OCI-LY1 (cell line): Measurements from ENCODE around the gene NFIB.

Experiments
- H2AFZ ChIP-seq: fragments of 200-600 bp; sonication (generic), shearing (Covaris generic); 2 replicates; pipeline ENCODE4 v1.6.0; 2014; ENCODE audit warnings: antibody characterized with exemption, mild to moderate bottlenecking, low read length
- H3F3A ChIP-seq: fragments of 200-600 bp; sonication (generic), shearing (Covaris generic); 2 replicates; pipeline ENCODE4 v1.6.0; 2014; ENCODE audit warnings: mild to moderate bottlenecking, antibody characterized with exemption, low read length, moderate library complexity; ENCODE audit not compliant: insufficient read depth
- H3K27ac ChIP-seq: fragments of 200-600 bp; sonication (generic); 2 replicates; pipeline ENCODE4 v1.5.1; 2014; ENCODE audit warnings: low read length, mixed run types, mild to moderate bottlenecking, low read depth; ENCODE audit not compliant: poor library complexity, severe bottlenecking
- H3K27me3 ChIP-seq: fragments of 200-600 bp; sonication (generic); 2 replicates; pipeline ENCODE4 v1.6.0; 2014; ENCODE audit warnings: antibody characterized with exemption, mild to moderate bottlenecking, low read length, moderate library complexity; ENCODE audit not compliant: insufficient read depth
- H3K36me3 ChIP-seq: fragments of 200-600 bp; sonication (generic); 2 replicates; pipeline ENCODE4 v1.6.1; 2014; ENCODE audit warnings: mild to moderate bottlenecking, antibody characterized with exemption, low read length, moderate library complexity, mixed read lengths; ENCODE audit not compliant: insufficient read depth
- H3K4me1 ChIP-seq: fragments of 200-600 bp; sonication (generic); 2 replicates; pipeline ENCODE4 v1.5.1; 2014; ENCODE audit warnings: mild to moderate bottlenecking, low read length, moderate library complexity; ENCODE audit not compliant: insufficient read depth, severe bottlenecking
- H3K4me2 ChIP-seq: fragments of 200-600 bp; sonication (generic), shearing (Covaris generic); 2 replicates; pipeline ENCODE4 v1.6.1; 2014; ENCODE audit warnings: low read length
- H3K4me3 ChIP-seq: fragments of 200-600 bp; sonication (generic); 2 replicates; pipeline ENCODE4 v1.5.1; 2014; ENCODE audit warnings: low read length, low read depth, mild to moderate bottlenecking, mixed read lengths; ENCODE audit not compliant: poor library complexity, severe bottlenecking
- H3K79me2 ChIP-seq: fragments of 200-600 bp; shearing (Covaris generic); 2 replicates; pipeline ENCODE4 v1.6.1; 2016; ENCODE audit warnings: mixed run types, low read length, mixed read lengths; ENCODE audit not compliant: insufficient read depth
- H3K9ac ChIP-seq: fragments of 200-600 bp; sonication (generic), shearing (Covaris generic); 2 replicates; pipeline ENCODE4 v1.6.1; 2014; ENCODE audit warnings: mild to moderate bottlenecking, low read length, mixed read lengths
- H3K9me2 ChIP-seq: fragments of 200-600 bp; sonication (generic), shearing (Covaris generic); 2 replicates; pipeline ENCODE4 v1.6.1; 2014; ENCODE audit warnings: low read depth, mild to moderate bottlenecking, low read length, mixed read lengths
- H3K9me3 ChIP-seq: fragments of 200-600 bp; shearing (Covaris generic); 2 replicates; pipeline ENCODE4 v1.6.1; 2014; ENCODE audit warnings: low read length, mixed read lengths
- H4K20me1 ChIP-seq: fragments of 200-600 bp; sonication (generic), shearing (Covaris generic); 2 replicates; pipeline ENCODE4 v1.6.0; 2016; ENCODE audit warnings: mild to moderate bottlenecking, low read length; ENCODE audit not compliant: insufficient read depth
- EZH2 ChIP-seq: fragments of 200-600 bp; sonication (generic), shearing (Covaris generic); IDR thresholded peaks from 2 replicates; pipeline ENCODE4 v1.8.0; 2017; ENCODE audit warnings: borderline replicate concordance, mixed run types, mild to moderate bottlenecking, antibody characterized with exemption, low read length, moderate library complexity, mixed read lengths
- TF ChIP-seq, protein P1 (sequence below): fragments of 200-600 bp; sonication (generic), shearing (Covaris generic); IDR thresholded peaks from 2 replicates; pipeline ENCODE4 v1.5.1; 2017; ENCODE audit warnings: mild to moderate bottlenecking, antibody characterized with exemption, low read length, moderate library complexity, mixed read lengths

NFIB gene

DNA sequence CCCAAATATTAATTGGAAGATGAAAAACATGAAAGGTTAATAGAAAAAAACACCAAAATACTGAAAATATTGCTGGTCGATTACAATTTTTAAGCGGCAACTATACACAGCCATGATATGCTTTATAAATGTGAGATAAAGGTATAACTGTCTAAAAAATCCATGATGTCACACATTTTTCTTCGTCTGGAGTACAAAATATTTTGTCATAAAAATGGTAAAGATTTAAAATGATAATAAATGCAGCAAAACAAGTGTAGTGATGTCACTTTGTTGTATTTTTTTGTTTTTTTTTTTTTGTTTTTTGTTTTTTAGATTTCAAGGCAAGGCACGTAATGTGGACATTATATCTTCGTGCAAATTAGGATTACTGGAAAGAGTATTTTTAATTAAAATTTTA, 227.4 kb downstream of the NFIB start:
- no peaks in the 10 kb centered on the region for H3K9me2 ChIP-seq
- no peak overlapping the region for H3K4me2 ChIP-seq
- H3F3A ChIP-seq = no peaks in the 10 kb centered on the region
- no peak overlapping the region for H3K27ac ChIP-seq
- no peaks in the 10 kb centered on the region for H3K4me1 ChIP-seq
- H3K9ac ChIP-seq = no peak overlapping the region
- H3K4me3 ChIP-seq = no peak overlapping the region
- no peaks in the 10 kb centered on the region for H4K20me1 ChIP-seq
- no peaks in the 10 kb centered on the region for H3K27me3 ChIP-seq
- no peaks in the 10 kb centered on the region for H3K9me3 ChIP-seq
- no peaks in the 10 kb centered on the region for H3K79me2 ChIP-seq
- TF ChIP-seq, protein P1, sequence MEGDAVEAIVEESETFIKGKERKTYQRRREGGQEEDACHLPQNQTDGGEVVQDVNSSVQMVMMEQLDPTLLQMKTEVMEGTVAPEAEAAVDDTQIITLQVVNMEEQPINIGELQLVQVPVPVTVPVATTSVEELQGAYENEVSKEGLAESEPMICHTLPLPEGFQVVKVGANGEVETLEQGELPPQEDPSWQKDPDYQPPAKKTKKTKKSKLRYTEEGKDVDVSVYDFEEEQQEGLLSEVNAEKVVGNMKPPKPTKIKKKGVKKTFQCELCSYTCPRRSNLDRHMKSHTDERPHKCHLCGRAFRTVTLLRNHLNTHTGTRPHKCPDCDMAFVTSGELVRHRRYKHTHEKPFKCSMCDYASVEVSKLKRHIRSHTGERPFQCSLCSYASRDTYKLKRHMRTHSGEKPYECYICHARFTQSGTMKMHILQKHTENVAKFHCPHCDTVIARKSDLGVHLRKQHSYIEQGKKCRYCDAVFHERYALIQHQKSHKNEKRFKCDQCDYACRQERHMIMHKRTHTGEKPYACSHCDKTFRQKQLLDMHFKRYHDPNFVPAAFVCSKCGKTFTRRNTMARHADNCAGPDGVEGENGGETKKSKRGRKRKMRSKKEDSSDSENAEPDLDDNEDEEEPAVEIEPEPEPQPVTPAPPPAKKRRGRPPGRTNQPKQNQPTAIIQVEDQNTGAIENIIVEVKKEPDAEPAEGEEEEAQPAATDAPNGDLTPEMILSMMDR = no peak
- TF ChIP-seq EZH2 = no peak
- H2AFZ ChIP-seq = no peak overlapping the region
- no peaks in the 10 kb centered on the region for H3K36me3 ChIP-seq

DNA sequence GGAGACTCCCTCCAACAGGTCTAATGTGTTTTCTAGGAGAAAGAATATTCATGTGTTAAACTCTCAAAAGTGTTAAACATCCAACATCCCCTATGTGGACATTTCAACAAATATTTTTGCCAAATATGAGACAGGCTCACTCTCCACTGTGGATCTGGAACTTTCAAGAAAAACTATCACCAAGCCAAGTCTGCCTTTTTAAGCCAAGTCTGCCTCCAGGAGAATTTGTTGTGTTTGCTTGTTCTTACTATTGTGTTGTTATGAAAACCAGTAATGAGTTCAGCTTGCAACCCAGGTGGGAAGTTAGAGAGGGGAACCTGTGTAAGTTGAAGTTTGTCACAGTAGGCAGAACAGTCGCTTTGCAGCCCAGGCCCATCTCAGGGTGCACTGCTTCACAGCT, 228.1 kb downstream of the NFIB start:
- Histone ChIP-seq H3K4me2 (no peak overlapping the region), H3K27ac (no peak overlapping the region), H3K9me2 (no peaks in the 10 kb centered on the region), H3K9ac (no peak overlapping the region), H3K36me3 (no peaks in the 10 kb centered on the region), H3F3A (no peaks in the 10 kb centered on the region), H3K9me3 (no peaks in the 10 kb centered on the region), H3K4me1 (no peaks in the 10 kb centered on the region), H4K20me1 (no peaks in the 10 kb centered on the region), H2AFZ (no peak overlapping the region), H3K27me3 (no peaks in the 10 kb centered on the region), H3K4me3 (no peak overlapping the region), H3K79me2 (no peaks in the 10 kb centered on the region)
- TF ChIP-seq, protein P1 = no peak
- no peak for TF ChIP-seq EZH2

DNA sequence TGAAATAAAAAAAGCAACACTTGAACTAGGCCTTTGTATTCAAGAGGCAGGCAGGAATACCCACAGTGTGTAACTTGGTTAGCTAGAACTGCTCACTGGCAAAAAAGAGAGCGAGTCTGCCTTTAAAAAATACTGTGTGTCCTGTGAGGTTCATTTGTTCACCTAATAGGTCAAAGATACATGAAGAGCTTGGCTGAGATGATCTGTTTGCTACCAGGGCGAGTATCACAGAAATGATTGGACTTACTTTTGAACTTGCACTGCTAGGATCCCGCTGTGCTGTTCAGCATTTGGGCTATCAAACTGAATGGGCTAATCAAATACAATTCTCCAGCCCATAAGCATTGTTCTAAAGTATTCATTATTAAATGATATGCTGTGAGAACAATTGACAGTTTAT, 229.1 kb downstream of the NFIB start:
- TF ChIP-seq, protein P1 = no peak
- TF ChIP-seq EZH2 = no peak
- H3F3A ChIP-seq = no peaks in the 10 kb centered on the region
- no peaks in the 10 kb centered on the region for H3K27me3 ChIP-seq
- H3K36me3 ChIP-seq = no peaks in the 10 kb centered on the region
- no peak overlapping the region for H2AFZ ChIP-seq
- no peak overlapping the region for H3K27ac ChIP-seq
- H3K79me2 ChIP-seq = no peaks in the 10 kb centered on the region
- H3K4me1 ChIP-seq = no peaks in the 10 kb centered on the region
- no peak overlapping the region for H3K9ac ChIP-seq
- no peaks in the 10 kb centered on the region for H4K20me1 ChIP-seq
- no peak overlapping the region for H3K4me2 ChIP-seq
- H3K4me3 ChIP-seq = no peak overlapping the region
- no peaks in the 10 kb centered on the region for H3K9me2 ChIP-seq
- H3K9me3 ChIP-seq = no peaks in the 10 kb centered on the region
